SH-SY5Y (cell line): ENCODE results near the gene SPC25.

Source experiments
- GATA2 ChIP-seq: IDR thresholded peaks from 2 replicates; pipeline ENCODE4 v1.6.1; 2011; ENCODE audit warnings: mild to moderate bottlenecking, low read depth, low read length
- GATA3 ChIP-seq: IDR thresholded peaks from 2 replicates; pipeline ENCODE4 v1.6.1; 2011; ENCODE audit warnings: low read depth, mild to moderate bottlenecking, low read length, moderate library complexity

GRCh38 chr2:168852481-168852880 is 37.7 kb downstream of the SPC25 start:
- TF ChIP-seq GATA2 (no peak), GATA3 (no peak)
